ENCODE data around the gene DOCK1.

Gene DOCK1

DNA sequence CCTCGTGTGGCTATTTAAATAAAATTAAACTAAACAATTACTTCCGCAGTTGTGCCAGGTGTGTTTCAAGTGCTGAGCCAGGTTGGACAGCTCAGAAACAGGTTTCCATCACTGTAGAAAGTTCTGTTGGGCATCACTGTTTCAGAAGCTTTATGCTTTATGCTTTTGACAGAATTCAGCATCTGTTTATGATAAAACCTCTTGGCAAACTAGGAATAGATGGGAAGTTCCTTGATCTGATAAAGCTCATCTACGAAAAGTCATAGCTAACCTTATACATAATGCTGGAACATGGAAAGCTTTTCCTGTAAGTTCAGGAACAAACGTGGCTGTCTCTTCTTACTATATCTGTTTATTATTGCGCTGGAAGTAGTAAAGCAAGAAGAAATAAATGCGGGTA, 143.4 kb downstream of the DOCK1 start:
- H3K9me3 ChIP-seq (ENCODE audit: control insufficient read depth in 2 of 2, low read length in 2 of 2) = no peaks in the 10 kb centered on the region
- no peaks in the 10 kb centered on the region for H3K4me1 ChIP-seq (ENCODE audit: control insufficient read depth, insufficient read depth, low read length)
- H3K27me3 ChIP-seq (ENCODE audit: control insufficient read depth in 1 of 2, insufficient read depth in 2 of 2, low read length in 2 of 2) = no peaks in the 10 kb centered on the region
- no peak overlapping the region for H3K9ac ChIP-seq (ENCODE audit: low read length in 2 of 2)
- H3K4me3 ChIP-seq (ENCODE audit: low read length in 2 of 2) = no peak overlapping the region
- peaks cover 9 to 10% of the 10 kb centered on the region in 2 donors for H3K36me3 ChIP-seq (ENCODE audit: control insufficient read depth in 2 of 2, insufficient read depth in 2 of 2, low read length in 2 of 2)
- H3K27ac ChIP-seq (ENCODE audit: low read length) = no peak overlapping the region

DNA sequence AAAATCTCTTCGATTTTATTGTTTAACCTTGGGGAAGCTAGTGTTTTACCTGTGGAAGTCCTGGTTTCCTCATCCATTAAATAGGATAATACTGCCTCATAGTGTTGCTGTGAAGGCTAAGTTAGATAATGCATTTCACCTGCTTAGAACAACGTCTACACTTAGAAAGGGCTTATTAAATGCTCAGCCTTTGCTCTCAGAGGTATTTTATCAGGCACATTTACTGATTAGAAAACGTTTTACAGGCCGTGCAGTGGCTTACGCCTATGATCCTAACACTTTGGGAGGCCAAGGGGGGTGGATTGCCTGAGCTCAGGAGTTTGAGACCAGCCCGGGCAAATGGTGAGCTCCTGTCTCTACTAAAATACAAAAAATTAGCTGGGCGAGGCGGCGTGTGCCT, 146.8 kb downstream of the DOCK1 start:
- peaks cover 16 to 25% of the 10 kb centered on the region in 2 donors for H3K36me3 ChIP-seq (ENCODE audit: control insufficient read depth in 2 of 2, insufficient read depth in 2 of 2, low read length in 2 of 2)
- no peaks in the 10 kb centered on the region for H3K27me3 ChIP-seq (ENCODE audit: control insufficient read depth in 1 of 2, insufficient read depth in 2 of 2, low read length in 2 of 2)
- H3K4me1 ChIP-seq (ENCODE audit: control insufficient read depth, insufficient read depth, low read length) = no peaks in the 10 kb centered on the region
- H3K4me3 ChIP-seq (ENCODE audit: low read length in 2 of 2) = no peak overlapping the region
- peaks cover 0 to 4% of the 10 kb centered on the region in 2 donors for H3K9me3 ChIP-seq (ENCODE audit: control insufficient read depth in 2 of 2, low read length in 2 of 2)
- H3K9ac ChIP-seq (ENCODE audit: low read length in 2 of 2) = no peak overlapping the region
- H3K27ac ChIP-seq (ENCODE audit: low read length) = no peak overlapping the region

DNA sequence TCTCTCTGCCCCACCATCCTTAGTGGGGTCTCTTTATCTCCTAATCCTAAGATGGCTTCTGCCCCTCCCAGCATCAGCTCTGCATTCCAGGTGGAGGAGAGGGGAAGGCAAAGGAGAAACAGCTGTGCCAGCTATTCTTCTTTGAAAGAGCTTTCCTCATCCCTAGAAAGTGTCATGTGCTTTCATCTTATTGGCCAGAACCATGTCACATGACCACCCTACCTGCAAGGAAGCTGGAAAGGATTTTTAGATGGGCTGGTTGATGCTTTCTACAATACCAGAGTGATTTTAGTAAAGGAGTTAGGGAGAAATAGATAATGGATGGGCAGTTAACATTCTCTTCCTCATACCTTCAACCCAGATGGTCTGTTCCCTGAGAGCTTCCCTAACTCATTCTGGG, 150.0 kb downstream of the DOCK1 start:
- peaks cover 23 to 25% of the 10 kb centered on the region in 2 donors for H3K36me3 ChIP-seq (ENCODE audit: control insufficient read depth in 2 of 2, insufficient read depth in 2 of 2, low read length in 2 of 2)
- H3K9me3 ChIP-seq (ENCODE audit: control insufficient read depth in 2 of 2, low read length in 2 of 2) = peaks cover 0 to 5% of the 10 kb centered on the region in 2 donors
- no peak overlapping the region for H3K4me3 ChIP-seq (ENCODE audit: low read length in 2 of 2)
- no peak overlapping the region for H3K9ac ChIP-seq (ENCODE audit: low read length in 2 of 2)
- H3K27ac ChIP-seq (ENCODE audit: low read length) = no peak overlapping the region
- H3K4me1 ChIP-seq (ENCODE audit: control insufficient read depth, insufficient read depth, low read length) = no peaks in the 10 kb centered on the region
- no peaks in the 10 kb centered on the region for H3K27me3 ChIP-seq (ENCODE audit: control insufficient read depth in 1 of 2, insufficient read depth in 2 of 2, low read length in 2 of 2)

DNA sequence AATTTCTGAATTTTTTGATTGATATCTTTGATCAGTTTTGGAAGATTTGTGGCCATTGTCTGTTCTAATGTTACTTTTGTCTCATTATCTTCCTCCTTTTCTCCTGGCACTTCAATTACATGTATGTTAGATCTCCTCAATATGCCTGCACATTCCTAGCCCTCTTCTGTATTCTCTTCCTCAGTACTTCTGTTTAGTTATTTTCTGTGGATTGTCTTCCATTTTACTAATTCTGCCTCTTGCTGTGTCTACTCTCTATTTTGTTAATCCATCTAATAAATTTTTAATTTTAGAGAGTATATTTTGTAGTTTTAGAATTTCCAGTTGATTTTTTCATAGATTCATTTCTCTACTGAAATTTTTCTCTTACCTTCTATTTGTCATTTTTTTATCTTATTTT, 154.1 kb downstream of the DOCK1 start:
- Histone ChIP-seq H3K27ac (ENCODE audit: low read length) (no peak overlapping the region), H3K4me3 (ENCODE audit: low read length in 2 of 2) (no peak overlapping the region), H3K4me1 (ENCODE audit: control insufficient read depth, insufficient read depth, low read length) (no peaks in the 10 kb centered on the region), H3K9me3 (ENCODE audit: control insufficient read depth in 2 of 2, low read length in 2 of 2) (peaks cover 0 to 5% of the 10 kb centered on the region in 2 donors), H3K9ac (ENCODE audit: low read length in 2 of 2) (no peak overlapping the region), H3K36me3 (ENCODE audit: control insufficient read depth in 2 of 2, insufficient read depth in 2 of 2, low read length in 2 of 2) (peaks cover 21 to 22% of the 10 kb centered on the region in 2 donors), H3K27me3 (ENCODE audit: control insufficient read depth in 1 of 2, insufficient read depth in 2 of 2, low read length in 2 of 2) (no peaks in the 10 kb centered on the region)

DNA sequence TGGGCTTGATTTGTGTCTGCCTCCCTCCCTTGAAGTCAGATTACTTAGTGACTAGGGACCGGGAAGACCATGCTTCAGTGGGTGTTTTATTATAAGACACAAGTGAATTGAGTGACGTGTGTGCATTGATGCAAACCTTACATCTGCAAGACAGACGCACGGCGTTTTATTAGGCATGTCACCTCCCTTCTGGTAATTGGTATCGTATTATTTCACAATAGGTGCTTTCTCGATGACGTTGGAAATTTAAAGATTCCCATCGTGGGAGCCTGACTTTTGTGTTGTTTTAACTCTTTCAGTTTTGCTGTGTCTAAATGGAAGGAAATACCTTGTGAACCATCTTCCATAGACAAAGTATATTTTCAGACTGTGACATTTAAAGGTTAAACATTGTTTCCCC, 158.5 kb downstream of the DOCK1 start:
- peaks cover 18 to 26% of the 10 kb centered on the region in 2 donors for H3K36me3 ChIP-seq (ENCODE audit: control insufficient read depth in 2 of 2, insufficient read depth in 2 of 2, low read length in 2 of 2)
- no peak overlapping the region for H3K4me3 ChIP-seq (ENCODE audit: low read length in 2 of 2)
- H3K9ac ChIP-seq (ENCODE audit: low read length in 2 of 2) = no peak overlapping the region
- no peaks in the 10 kb centered on the region for H3K4me1 ChIP-seq (ENCODE audit: control insufficient read depth, insufficient read depth, low read length)
- no peaks in the 10 kb centered on the region for H3K27me3 ChIP-seq (ENCODE audit: control insufficient read depth in 1 of 2, insufficient read depth in 2 of 2, low read length in 2 of 2)
- no peaks in the 10 kb centered on the region for H3K9me3 ChIP-seq (ENCODE audit: control insufficient read depth in 2 of 2, low read length in 2 of 2)
- H3K27ac ChIP-seq (ENCODE audit: low read length) = no peak overlapping the region

DNA sequence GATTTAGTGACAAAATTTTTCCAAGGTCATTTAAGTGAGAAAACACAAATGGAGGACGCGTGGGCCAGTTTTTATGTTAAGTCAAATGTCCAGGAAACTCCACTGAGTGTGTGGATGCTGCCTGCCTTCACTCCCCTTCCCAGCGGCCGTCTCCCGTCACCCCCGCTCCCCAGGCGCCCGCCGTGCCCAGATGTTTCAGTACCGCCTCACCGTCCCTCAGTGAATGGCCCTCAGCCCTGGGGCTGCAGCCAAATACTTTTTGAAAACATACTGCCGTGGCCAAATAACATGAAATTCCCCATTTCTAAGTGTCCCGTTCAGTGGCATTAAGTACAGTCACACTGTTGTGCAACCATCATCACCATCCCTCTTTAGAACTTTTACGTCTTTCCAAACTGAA, 159.2 kb downstream of the DOCK1 start:
- H3K36me3 ChIP-seq (ENCODE audit: control insufficient read depth in 2 of 2, insufficient read depth in 2 of 2, low read length in 2 of 2) = peaks cover 24 to 30% of the 10 kb centered on the region in 2 donors

DNA sequence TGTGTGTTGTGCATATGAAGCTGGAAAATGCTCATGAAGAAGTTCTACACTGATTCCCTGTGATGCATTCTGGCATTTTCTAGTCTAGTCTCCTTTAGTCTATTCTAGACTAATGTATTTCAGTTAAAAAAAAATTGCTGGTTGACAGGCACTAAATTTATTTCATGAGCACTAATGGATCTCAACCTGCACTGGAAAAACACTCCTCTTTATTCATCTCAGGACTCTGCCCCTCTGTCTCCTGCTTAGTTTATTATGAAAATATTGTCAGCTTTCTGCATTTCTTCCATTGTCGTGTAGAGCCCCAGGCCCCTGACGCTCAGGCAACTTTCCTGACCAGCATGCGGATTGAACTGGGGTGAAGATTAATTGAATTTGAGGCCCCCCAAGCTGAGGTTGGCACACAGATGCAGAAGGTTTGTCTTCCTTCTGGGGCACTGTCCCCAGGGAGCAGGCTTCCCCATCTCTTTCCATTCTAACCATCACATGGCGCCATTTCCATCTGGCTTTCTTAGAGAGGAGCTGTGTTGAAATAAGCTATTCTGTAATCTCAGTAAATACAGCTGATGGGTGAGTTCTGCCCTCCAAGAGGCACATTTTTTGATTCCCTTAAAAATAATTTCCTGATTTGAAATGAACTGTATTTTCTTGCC, 162.4 kb downstream of the DOCK1 start:
- Histone ChIP-seq H3K4me1 (ENCODE audit: control insufficient read depth, insufficient read depth, low read length) (no peaks in the 10 kb centered on the region), H3K9me3 (ENCODE audit: control insufficient read depth in 2 of 2, low read length in 2 of 2) (no peaks in the 10 kb centered on the region), H3K27ac (ENCODE audit: low read length) (no peak overlapping the region), H3K36me3 (ENCODE audit: control insufficient read depth in 2 of 2, insufficient read depth in 2 of 2, low read length in 2 of 2) (peaks cover 21 to 48% of the 10 kb centered on the region in 2 donors), H3K9ac (ENCODE audit: low read length in 2 of 2) (no peak overlapping the region), H3K27me3 (ENCODE audit: control insufficient read depth in 1 of 2, insufficient read depth in 2 of 2, low read length in 2 of 2) (no peaks in the 10 kb centered on the region), H3K4me3 (ENCODE audit: low read length in 2 of 2) (no peak overlapping the region)

More for the DNA sequence above, 159.2 kb downstream of the DOCK1 start:
- no peak overlapping the region for H3K4me3 ChIP-seq (ENCODE audit: low read length in 2 of 2)
- H3K9me3 ChIP-seq (ENCODE audit: control insufficient read depth in 2 of 2, low read length in 2 of 2) = no peaks in the 10 kb centered on the region
- H3K27ac ChIP-seq (ENCODE audit: low read length) = no peak overlapping the region
- no peaks in the 10 kb centered on the region for H3K4me1 ChIP-seq (ENCODE audit: control insufficient read depth, insufficient read depth, low read length)
- H3K9ac ChIP-seq (ENCODE audit: low read length in 2 of 2) = no peak overlapping the region
- H3K27me3 ChIP-seq (ENCODE audit: control insufficient read depth in 1 of 2, insufficient read depth in 2 of 2, low read length in 2 of 2) = no peaks in the 10 kb centered on the region

DNA sequence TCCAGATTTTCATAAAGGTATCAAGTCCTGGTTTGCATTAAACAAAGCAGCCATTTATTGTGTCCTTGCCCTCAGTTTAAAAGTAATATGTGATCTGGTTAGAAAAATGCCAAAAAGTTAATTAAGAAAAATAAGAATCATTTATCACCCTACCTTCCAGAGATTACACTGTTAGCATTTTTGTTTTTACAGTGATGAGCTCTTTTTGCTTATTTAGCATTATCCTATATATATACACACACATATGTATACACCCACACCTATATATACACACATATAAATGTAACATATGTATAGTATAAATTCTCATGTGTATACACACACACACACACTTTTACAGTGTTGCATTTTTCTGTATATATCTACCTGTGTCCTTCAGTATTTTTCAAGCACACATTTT, 163.3 kb downstream of the DOCK1 start:
- Histone ChIP-seq H3K9ac (ENCODE audit: low read length in 2 of 2) (no peak overlapping the region), H3K9me3 (ENCODE audit: control insufficient read depth in 2 of 2, low read length in 2 of 2) (no peaks in the 10 kb centered on the region), H3K4me1 (ENCODE audit: control insufficient read depth, insufficient read depth, low read length) (no peaks in the 10 kb centered on the region), H3K36me3 (ENCODE audit: control insufficient read depth in 2 of 2, insufficient read depth in 2 of 2, low read length in 2 of 2) (peaks cover 18 to 49% of the 10 kb centered on the region in 2 donors), H3K4me3 (ENCODE audit: low read length in 2 of 2) (no peak overlapping the region), H3K27me3 (ENCODE audit: control insufficient read depth in 1 of 2, insufficient read depth in 2 of 2, low read length in 2 of 2) (no peaks in the 10 kb centered on the region), H3K27ac (ENCODE audit: low read length) (no peak overlapping the region)

DNA sequence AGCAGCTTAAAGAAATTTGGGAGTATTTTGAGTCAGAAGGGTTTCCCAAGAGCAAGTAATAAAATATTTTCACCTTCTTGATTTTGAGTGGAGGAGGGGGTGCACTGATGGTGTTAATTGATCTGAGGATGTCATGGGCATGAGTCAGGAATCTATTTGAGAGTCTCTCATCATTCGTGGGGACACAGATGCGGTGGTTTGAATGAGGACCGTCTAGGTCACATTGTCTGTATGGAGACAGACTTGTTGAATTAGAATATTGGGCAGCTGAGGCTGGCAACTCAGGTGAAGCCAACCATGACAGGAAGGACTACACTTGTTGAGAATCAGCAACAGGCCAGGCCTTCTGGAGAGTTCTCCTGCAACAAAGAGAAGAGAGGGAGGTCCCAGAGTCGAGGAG, 164.2 kb downstream of the DOCK1 start:
- Histone ChIP-seq H3K27me3 (ENCODE audit: control insufficient read depth in 1 of 2, insufficient read depth in 2 of 2, low read length in 2 of 2) (no peaks in the 10 kb centered on the region), H3K36me3 (ENCODE audit: control insufficient read depth in 2 of 2, insufficient read depth in 2 of 2, low read length in 2 of 2) (peaks cover 18 to 51% of the 10 kb centered on the region in 2 donors)

DNA sequence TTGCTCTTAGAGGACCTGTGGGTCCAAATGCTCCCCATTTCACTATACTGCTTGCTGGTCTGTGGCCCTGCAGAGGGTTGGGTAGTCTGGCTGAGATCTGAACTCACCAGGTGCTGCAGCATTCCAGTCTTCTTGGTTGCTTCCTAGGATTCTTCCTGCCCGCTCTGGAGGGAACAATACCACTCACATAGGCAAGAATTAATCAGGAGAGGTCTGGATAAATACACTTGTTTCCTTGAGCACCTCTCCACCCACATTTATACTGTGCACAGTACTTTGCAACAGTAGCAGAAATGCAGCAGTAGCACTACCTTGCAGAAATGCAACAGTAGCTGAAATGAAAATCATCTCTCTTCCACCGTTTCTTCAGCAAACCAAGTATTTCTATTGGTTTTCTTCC, 165.9 kb downstream of the DOCK1 start:
- H3K9ac ChIP-seq (ENCODE audit: low read length in 2 of 2) = no peak overlapping the region
- H3K9me3 ChIP-seq (ENCODE audit: control insufficient read depth in 2 of 2, low read length in 2 of 2) = no peaks in the 10 kb centered on the region
- no peaks in the 10 kb centered on the region for H3K27me3 ChIP-seq (ENCODE audit: control insufficient read depth in 1 of 2, insufficient read depth in 2 of 2, low read length in 2 of 2)
- H3K36me3 ChIP-seq (ENCODE audit: control insufficient read depth in 2 of 2, insufficient read depth in 2 of 2, low read length in 2 of 2) = peaks cover 19 to 51% of the 10 kb centered on the region in 2 donors
- H3K27ac ChIP-seq (ENCODE audit: low read length) = no peak overlapping the region
- H3K4me3 ChIP-seq (ENCODE audit: low read length in 2 of 2) = no peak overlapping the region
- no peaks in the 10 kb centered on the region for H3K4me1 ChIP-seq (ENCODE audit: control insufficient read depth, insufficient read depth, low read length)

More for the DNA sequence above, 164.2 kb downstream of the DOCK1 start:
- no peak overlapping the region for H3K9ac ChIP-seq (ENCODE audit: low read length in 2 of 2)
- no peak overlapping the region for H3K27ac ChIP-seq (ENCODE audit: low read length)
- no peaks in the 10 kb centered on the region for H3K4me1 ChIP-seq (ENCODE audit: control insufficient read depth, insufficient read depth, low read length)
- H3K4me3 ChIP-seq (ENCODE audit: low read length in 2 of 2) = no peak overlapping the region
- no peaks in the 10 kb centered on the region for H3K9me3 ChIP-seq (ENCODE audit: control insufficient read depth in 2 of 2, low read length in 2 of 2)

DNA sequence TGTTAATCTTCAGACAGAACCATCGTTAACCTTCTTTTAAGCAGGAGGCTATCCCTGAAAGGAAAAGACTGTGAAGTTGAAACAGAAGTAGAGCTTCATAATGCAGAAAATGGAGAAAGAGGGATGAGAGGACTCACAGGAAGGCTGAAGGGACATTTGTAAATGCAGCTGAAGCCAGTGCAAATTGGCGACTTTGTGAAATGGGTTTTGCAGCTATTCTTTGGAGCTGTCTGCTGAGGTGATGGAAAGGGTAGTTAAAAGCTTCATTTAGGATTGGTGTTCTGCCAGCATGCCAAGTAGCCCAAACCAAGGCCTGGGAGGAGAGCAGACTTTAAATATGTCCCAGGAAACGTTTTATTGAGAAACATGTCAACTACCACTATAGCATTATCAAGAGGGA, 168.4 kb downstream of the DOCK1 start:
- Histone ChIP-seq H3K27me3 (ENCODE audit: control insufficient read depth in 1 of 2, insufficient read depth in 2 of 2, low read length in 2 of 2) (no peaks in the 10 kb centered on the region), H3K36me3 (ENCODE audit: control insufficient read depth in 2 of 2, insufficient read depth in 2 of 2, low read length in 2 of 2) (peaks cover 14 to 42% of the 10 kb centered on the region in 2 donors), H3K4me3 (ENCODE audit: low read length in 2 of 2) (no peak overlapping the region), H3K27ac (ENCODE audit: low read length) (no peak overlapping the region), H3K9ac (ENCODE audit: low read length in 2 of 2) (no peak overlapping the region), H3K9me3 (ENCODE audit: control insufficient read depth in 2 of 2, low read length in 2 of 2) (no peaks in the 10 kb centered on the region), H3K4me1 (ENCODE audit: control insufficient read depth, insufficient read depth, low read length) (no peaks in the 10 kb centered on the region)
